ENCODE measurements around the gene IFT27.
"Not testable (repeated sequence)": the region's sequence is repeated elsewhere in the genome, so short reads cannot be mapped to it uniquely, and the experiment has no call there.

Gene IFT27

DNA sequence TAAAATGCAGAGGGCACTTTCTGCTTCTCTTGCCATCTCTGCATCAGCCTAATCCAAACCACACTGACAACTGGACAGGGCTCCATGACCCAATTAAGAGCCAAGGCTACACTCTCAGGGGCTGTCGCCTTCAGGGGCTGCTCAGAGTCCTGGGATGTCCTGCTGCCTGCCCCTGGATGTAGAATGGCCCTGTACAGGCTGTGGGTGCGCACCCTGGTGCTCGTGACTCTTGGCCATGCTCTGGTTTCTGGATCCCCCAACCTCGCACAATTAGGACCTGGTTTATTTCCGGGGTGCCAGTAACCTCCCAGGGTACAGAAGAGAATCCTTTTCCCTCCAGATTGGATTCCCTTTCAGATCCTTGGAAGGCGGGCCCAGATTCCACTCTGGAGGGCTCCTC, 11.3 kb downstream of the IFT27 start:
- DNase-seq, result no peak

- DNase-seq, result no peak
Observed at GRCh38 chr22:36764060-36764459, 11.9 kb downstream of the IFT27 start.

DNA sequence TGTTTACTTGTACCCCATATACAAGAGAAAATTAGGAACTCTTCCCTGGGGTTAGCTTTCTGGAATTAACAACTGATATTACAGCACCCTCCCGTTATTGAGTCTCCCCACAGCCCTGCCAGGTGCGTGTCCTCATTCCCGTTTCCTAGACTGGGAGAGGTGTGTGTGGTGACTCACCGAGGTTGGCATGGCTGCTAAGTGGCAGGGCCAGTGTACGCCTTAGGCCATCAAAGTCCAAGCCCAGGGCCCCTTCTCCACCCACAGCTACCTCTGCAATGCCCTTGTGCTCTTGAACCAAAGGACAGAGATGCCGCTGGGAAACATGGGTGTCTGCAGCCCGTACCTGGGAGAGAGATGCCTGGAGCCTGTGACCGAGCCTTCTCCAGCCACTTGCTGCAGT, 12.3 kb downstream of the IFT27 start:
- DNase-seq, result no peak

DNA sequence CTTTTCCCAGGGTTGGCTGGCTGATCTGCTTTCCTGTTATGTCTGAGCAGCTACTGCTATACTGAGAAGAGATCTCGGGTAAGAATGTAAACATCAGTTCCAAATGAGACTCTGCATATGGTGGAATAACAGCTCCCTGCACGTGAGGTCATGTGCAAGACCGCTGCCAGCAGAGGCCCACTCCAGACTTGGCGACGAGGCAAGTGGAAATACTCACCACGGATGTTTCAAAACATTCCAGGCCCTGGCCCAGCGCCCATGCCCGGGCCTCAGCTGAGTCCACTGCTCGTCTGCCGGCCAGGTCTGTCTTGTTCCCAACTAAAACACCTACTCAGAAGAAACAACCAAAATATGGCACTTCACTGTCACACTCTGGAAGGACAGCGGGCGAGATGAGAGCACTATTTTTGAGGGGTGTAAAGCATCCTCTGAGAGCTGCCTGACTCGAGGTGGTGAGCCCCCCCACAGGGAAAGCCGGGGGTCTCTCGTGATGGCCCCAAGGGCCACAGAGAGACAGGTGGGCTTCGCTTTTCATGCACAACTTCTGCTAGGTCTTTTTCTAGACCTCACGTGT, 13.1 kb downstream of the IFT27 start:
- no peak for DNase-seq

DNA sequence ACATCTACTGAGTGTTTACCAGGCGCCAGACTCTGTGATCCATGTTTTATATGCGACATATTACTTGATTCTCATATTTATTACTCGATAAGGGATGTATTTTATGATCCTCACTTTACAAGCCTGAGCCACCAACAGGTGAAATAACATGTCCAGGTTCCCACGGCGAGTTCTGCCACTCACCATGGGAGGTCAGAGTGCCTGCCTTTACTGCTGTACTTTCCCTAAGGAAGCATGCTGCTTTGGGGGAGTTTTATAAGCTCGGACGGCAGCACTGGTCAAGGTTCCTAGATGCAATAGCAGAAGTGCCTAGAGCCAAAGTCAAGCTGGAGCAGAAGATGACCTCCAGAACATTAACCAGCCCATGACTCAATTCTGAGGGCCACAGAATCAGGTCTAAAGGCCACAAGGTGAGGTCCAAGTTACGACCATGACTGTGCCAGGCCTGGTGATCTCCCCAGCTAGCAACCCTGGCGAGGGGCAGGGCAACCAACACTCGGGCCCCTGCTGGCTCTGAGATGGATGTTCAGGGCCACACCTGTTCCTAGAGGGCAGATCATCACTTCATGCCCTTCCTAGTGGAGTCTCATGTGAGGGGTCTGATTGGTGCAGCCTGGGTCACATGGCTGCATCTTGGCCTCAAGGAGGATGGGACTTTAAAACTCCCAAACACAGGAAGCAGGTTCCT, 14.2 kb downstream of the IFT27 start:
- no peak for DNase-seq

DNA sequence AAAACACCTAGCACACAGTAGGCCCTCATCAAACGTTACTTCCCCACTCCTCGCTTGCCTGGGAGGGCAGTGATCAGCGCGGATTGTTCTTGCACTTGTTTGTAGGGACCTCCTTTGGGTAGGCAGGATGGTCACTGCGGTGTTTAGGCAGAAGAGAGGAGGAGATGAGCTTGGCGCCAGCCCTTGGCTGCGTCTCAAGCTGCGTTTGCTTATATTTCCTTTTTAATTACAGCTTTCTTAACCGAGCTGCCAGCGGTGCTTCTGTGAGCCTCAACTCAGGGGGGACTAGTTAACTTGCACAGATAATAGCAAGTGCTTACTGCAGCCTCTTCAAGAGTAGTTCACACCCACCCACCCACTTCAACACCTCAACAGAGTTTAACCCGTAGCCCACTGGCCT, 15.1 kb downstream of the IFT27 start:
- DNase-seq, result no peak

- DNase-seq, result no peak
Observed at GRCh38 chr22:36759481-36760159, 16.3 kb downstream of the IFT27 start.

GRCh38 chr22:36758792-36759271, 17.1 kb downstream of the IFT27 start:
- no peak for DNase-seq

DNA sequence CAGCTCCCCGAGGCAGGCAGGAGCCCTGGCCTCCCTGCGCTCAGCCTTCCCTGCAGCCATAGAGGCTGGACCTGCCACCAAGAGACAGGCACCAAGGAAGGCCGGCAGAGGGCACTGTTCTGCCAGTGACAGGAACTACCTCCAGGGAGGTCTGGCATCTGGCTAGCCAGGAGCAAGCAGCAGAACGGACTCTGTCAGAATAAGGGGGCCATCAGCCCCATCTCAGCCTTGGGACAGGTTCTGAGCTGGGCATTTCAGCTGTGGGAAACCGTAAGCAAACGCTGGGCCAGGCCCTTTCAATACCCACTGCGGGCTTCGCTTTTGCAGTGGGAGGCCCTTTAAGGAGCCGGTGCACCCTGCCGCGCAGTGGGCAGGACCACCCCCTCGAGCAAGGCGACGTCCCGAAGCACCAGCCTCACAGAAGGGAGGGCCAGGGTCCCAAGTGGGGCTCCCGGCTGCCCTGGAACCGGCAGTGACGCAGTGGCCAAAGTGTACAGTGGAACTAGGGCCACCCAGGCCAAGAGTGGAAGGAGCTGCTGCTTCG, 18.2 kb downstream of the IFT27 start:
- DNase-seq, result peak; percentile 30 to 66 (median 54)

DNA sequence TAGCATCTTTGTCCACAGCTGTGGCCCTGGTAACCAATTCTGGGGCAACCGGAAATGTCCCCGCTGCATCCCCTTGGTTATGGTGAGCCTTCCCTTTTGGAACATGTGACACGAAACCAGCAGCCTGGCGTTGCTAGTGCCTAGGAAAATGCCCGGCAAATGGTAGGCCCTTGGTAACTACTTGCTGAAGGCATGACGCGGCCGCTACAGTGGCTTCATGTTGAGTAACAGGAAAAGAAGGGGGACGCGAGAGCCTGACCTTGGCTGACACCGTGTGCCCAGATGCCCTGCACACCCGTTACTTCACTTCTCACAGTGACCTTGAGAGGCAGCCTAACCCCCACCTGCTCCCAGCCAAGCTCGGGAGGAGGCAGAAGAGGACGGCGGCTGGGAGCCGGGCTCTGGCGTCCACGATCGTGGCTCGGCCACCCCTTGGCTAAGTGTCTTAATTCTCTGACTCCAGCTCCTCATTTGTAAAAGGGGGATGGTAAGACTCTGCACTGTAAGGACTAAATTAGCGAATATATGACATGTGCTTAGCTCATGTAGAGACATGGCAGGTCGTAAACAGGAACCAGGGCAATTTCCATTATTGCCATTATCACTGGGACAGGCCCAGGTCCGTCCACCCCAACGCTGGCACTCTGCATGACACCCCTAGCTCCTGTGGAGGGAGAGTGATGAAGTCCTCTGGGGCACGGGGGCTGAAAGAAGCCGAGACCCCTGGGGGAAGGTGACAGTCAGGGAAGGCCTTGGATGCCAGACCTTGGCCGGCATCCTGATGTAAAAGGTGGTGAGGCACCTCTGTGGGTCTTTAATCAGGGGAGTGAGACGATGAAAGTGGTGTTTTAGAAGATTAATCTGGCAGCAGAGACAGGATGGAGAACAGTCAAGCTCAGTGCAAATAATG, 18.9 kb downstream of the IFT27 start:
- no peak for DNase-seq

- no peak for DNase-seq
Observed at GRCh38 chr22:36756031-36756430, 19.9 kb downstream of the IFT27 start.

GRCh38 chr22:36755316-36755715, 20.6 kb downstream of the IFT27 start:
- DNase-seq, result no peak

DNA sequence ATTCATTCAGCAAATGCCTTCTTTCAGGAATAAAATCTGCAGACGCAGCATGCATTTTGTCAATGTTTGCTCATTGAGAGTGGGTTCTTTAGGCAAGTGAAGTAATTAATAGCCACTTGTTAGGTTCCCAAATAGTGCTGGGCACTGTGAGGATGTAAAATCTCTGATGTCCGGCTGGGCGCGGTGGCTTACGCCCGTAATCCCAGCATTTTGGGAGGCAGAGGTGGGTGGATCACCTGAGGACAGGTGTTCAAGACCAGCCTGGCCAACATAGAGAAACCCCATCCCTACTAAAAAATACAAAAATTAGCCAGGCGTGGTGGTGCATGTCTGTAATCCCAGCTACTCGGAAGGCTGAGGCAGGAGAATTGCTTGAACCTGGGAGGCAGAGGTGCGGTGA, 21.0 kb downstream of the IFT27 start:
- DNase-seq, result not testable (repeated sequence)

DNA sequence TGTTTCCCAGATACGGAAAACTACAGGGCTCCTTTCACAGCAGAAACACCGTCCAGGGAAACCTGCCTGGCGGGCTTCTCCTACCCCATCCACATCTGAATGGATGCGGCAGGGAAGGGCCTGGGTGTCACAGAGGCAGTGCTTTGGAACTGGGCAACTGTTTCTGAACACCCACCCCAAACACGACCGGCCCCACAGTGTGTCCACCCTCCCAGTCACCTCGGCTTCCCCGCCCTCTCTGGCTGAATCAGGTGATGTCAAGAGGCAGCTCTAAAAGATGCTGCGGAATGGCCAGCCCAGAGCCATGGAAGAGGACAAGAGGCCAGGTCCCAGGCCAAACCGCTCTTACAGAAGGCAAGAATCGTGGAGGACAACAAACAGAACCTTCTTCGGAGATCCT, 22.0 kb downstream of the IFT27 start:
- no peak for DNase-seq

DNA sequence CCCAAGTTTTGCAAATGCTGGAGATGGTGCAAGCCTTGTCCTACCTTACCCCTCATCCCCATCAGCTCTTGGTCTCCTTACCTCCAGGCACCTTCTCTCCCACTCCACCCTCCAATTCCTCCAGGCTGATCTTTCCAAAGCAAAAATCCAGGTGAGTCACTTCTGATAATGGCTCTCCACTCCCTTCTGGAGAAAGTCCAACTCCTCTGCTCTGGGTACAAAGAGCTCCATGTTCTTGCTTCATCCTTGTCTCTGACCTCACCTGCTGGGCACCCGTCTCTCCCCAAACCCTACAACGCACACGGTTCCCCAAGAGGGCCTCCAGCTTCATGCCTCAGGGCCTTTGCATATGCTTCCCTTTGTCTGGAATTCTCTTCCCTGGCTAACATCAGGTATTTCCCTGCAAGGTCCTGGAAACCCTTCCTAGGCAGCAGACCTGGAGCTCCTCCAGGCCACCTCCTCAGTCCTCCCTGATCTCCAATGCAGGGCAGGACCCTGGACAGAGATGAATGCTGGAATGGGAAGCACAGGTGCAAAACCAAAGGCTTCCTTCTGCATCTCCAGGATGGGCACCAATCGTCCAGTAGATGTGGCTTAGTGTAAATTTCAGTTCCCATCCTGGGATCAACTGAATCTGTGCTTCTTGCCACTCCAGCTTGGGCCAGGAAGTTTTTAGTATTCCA, 22.7 kb downstream of the IFT27 start:
- DNase-seq, result no peak

GRCh38 chr22:36746375-36746970, 29.4 kb downstream of the IFT27 start:
- no peak for DNase-seq

GRCh38 chr22:36745301-36745995, 30.5 kb downstream of the IFT27 start:
- DNase-seq, result no peak

- no peak for DNase-seq
Observed at GRCh38 chr22:36744791-36745190, 31.1 kb downstream of the IFT27 start.

- no peak for DNase-seq
Observed at GRCh38 chr22:36744413-36744765, 31.5 kb downstream of the IFT27 start.

- no peak for DNase-seq
Observed at GRCh38 chr22:36743591-36744412, 32.1 kb downstream of the IFT27 start.

Measured in activated naive CD4-positive, alpha-beta T cell (primary cell).